HPDE6-E6E7 (cell line): Measurements from ENCODE around the gene UNC5B.

Experiments used
- DNase-seq: peaks from one replicate; pipeline ENCODE4 v3.0.0; 2011; ENCODE audit warnings: missing footprints; ENCODE audit errors: extremely low spot score

The UNC5B gene

GRCh38 chr10:71212318-71213126 is at the start of gene UNC5B:
Gene UNC5B, plus strand, starts transcription at chr10:71212570. Its CDS starts 416 bp downstream, at chr10:71212986.
- peak; percentile 60 for DNase-seq

GRCh38 chr10:71173466-71173865 is 38.9 kb upstream of the UNC5B start:
- DNase-seq: no peak

- DNase-seq: no peak
Observed at GRCh38 chr10:71176661-71177060, 35.7 kb upstream of the UNC5B start.

GRCh38 chr10:71177651-71178199 is 34.6 kb upstream of the UNC5B start:
- DNase-seq: no peak

GRCh38 chr10:71178880-71179279 is 33.5 kb upstream of the UNC5B start:
- DNase-seq: no peak

- no peak for DNase-seq
Observed at GRCh38 chr10:71179382-71179781, 33.0 kb upstream of the UNC5B start.

- DNase-seq: no peak
Observed at GRCh38 chr10:71184421-71184820, 27.9 kb upstream of the UNC5B start.

GRCh38 chr10:71185209-71185608 is 27.2 kb upstream of the UNC5B start:
- no peak for DNase-seq

- DNase-seq: no peak
Observed at GRCh38 chr10:71187197-71187596, 25.2 kb upstream of the UNC5B start.

GRCh38 chr10:71187600-71187999 is 24.8 kb upstream of the UNC5B start:
- DNase-seq: no peak

- DNase-seq: no peak
Observed at GRCh38 chr10:71188201-71188600, 24.2 kb upstream of the UNC5B start.

- DNase-seq: no peak
Observed at GRCh38 chr10:71191019-71191418, 21.4 kb upstream of the UNC5B start.

GRCh38 chr10:71191551-71192076 is 20.8 kb upstream of the UNC5B start:
- DNase-seq: no peak

- no peak for DNase-seq
Observed at GRCh38 chr10:71193516-71193915, 18.9 kb upstream of the UNC5B start.

- no peak for DNase-seq
Observed at GRCh38 chr10:71197955-71198354, 14.4 kb upstream of the UNC5B start.

- DNase-seq: no peak
Observed at GRCh38 chr10:71201849-71202248, 10.5 kb upstream of the UNC5B start.

- no peak for DNase-seq
Observed at GRCh38 chr10:71202314-71202713, 10.1 kb upstream of the UNC5B start.

- no peak for DNase-seq
Observed at GRCh38 chr10:71203124-71203523, 9.2 kb upstream of the UNC5B start.

- DNase-seq: no peak
Observed at GRCh38 chr10:71203716-71204115, 8.7 kb upstream of the UNC5B start.

GRCh38 chr10:71204746-71205145 is 7.6 kb upstream of the UNC5B start:
- DNase-seq: no peak

- no peak for DNase-seq
Observed at GRCh38 chr10:71205468-71205867, 6.9 kb upstream of the UNC5B start.

GRCh38 chr10:71206911-71207310 is 5.5 kb upstream of the UNC5B start:
- DNase-seq: no peak

GRCh38 chr10:71207578-71207977 is 4.8 kb upstream of the UNC5B start:
- no peak for DNase-seq
